Fibroblast of lung (primary cell): Measurements from ENCODE around the gene NEMP2. TPM values are rescaled to one million over a fixed set of nuclear protein-coding genes. Genes with fewer than 3 reads are reported as not detected.

Source experiments
- DNase-seq, 2 donors: peaks; one replicate each; pipeline versions ENCODE4 v3.0.0 to v3.0.0-alpha.2; 2010; ENCODE audit warnings: low read depth in 2 of 2
- H2AFZ ChIP-seq: 2 replicates; pipeline ENCODE4 v1.5.1; 2012; ENCODE audit warnings: low read length, control low read depth, inconsistent platforms
- H3K27ac ChIP-seq: 2 replicates; pipeline ENCODE4 v1.5.1; 2011; ENCODE audit warnings: low read length, control low read depth; ENCODE audit not compliant: insufficient read depth
- H3K27me3 ChIP-seq: 2 replicates; pipeline ENCODE4 v1.5.1; 2011; ENCODE audit warnings: mild to moderate bottlenecking, low read length; ENCODE audit not compliant: control insufficient read depth, insufficient read depth
- H3K36me3 ChIP-seq: 2 replicates; pipeline ENCODE4 v1.5.1; 2011; ENCODE audit warnings: low read length; ENCODE audit not compliant: control insufficient read depth, insufficient read depth
- H3K4me1 ChIP-seq: 2 replicates; pipeline ENCODE4 v1.5.1; 2011; ENCODE audit warnings: low read length; ENCODE audit not compliant: control insufficient read depth, insufficient read depth; ENCODE audit errors: extremely low read depth
- H3K4me2 ChIP-seq: 2 replicates; pipeline ENCODE4 v1.5.1; 2011; ENCODE audit warnings: low read length, control low read depth; ENCODE audit not compliant: insufficient read depth; ENCODE audit errors: extremely low read depth
- H3K4me3 ChIP-seq, 4 experiments: fragments of 200-600 bp in 1 of 4; sonication (generic) in 1 of 4; replicated peaks in 1 of 4; 2 replicates each; pipeline ENCODE4 v1.5.1; 2011 to 2016; ENCODE audit warnings: low read length in 4 of 4, low read depth in 3 of 4, mild to moderate bottlenecking in 3 of 4, control low read depth in 2 of 4, inconsistent platforms in 1 of 4, mixed read lengths in 1 of 4; ENCODE audit not compliant: insufficient read depth in 1 of 4; ENCODE audit errors: control extremely low read depth in 1 of 4
- H3K79me2 ChIP-seq: 2 replicates; pipeline ENCODE4 v1.5.1; 2012; ENCODE audit warnings: mild to moderate bottlenecking, low read length, inconsistent platforms; ENCODE audit not compliant: control insufficient read depth, insufficient read depth
- H3K9ac ChIP-seq: 2 replicates; pipeline ENCODE4 v1.5.1; 2011; ENCODE audit warnings: mild to moderate bottlenecking, low read length, control low read depth; ENCODE audit not compliant: insufficient read depth
- H3K9me3 ChIP-seq: 2 replicates; pipeline ENCODE4 v1.5.1; 2012; ENCODE audit warnings: low read depth, low read length; ENCODE audit not compliant: control insufficient read depth, insufficient read depth
- H4K20me1 ChIP-seq: 2 replicates; pipeline ENCODE4 v1.5.1; 2011; ENCODE audit warnings: low read length; ENCODE audit not compliant: control insufficient read depth, insufficient read depth; ENCODE audit errors: extremely low read depth
- EZH2 ChIP-seq: IDR thresholded peaks from 2 replicates; pipeline ENCODE4 v1.5.1; 2012; ENCODE audit warnings: low read length, control low read depth, mild to moderate bottlenecking; ENCODE audit errors: missing control alignments
- polyA plus RNA-seq, 2 donors: library from polyadenylated mRNA; depleted of rRNA in 1 of 2; stranded (reverse) in 1 of 2; unstranded in 1 of 2; fragments of >200 nt; gene quantifications; 2 replicates each; pipeline ENCODE4 v1.2.1, GENCODE V29; 2011 to 2012; ENCODE audit warnings: missing spikeins in 1 of 2
- total RNA-seq: library from RNA; depleted of rRNA; stranded (reverse); fragments of >200 nt; gene quantifications from 2 replicates; pipeline ENCODE4 v1.2.1, GENCODE V29; 2014
- TF ChIP-seq, protein P1 (sequence below), 2 donors: IDR thresholded peaks in 1 of 2; conservative IDR thresholded peaks in 1 of 2; 1 replicate in 1 of 2; 2 replicates in 1 of 2; pipeline ENCODE4 v1.5.1; 2011 to 2012; ENCODE audit warnings: low read length in 2 of 2, control low read depth in 1 of 2, inconsistent platforms in 1 of 2, low read depth in 1 of 2, mild to moderate bottlenecking in 1 of 2

NEMP2 gene
- total and polyA plus RNA-seq, 2 donors (not counting 1 experiment from before 2014, with no cell fraction given), result 5.5 to 6.3 TPM

GRCh38 chr2:190517468-190517867 lies 17.1 kb downstream of the NEMP2 start:
- H3K27ac ChIP-seq, result no peak overlapping the region
- no peak for DNase-seq
- H3K4me3 ChIP-seq, result no peak overlapping the region
- no peaks in the 10 kb centered on the region for H3K36me3 ChIP-seq
- H2AFZ ChIP-seq, result no peak overlapping the region
- H4K20me1 ChIP-seq, result no peaks in the 10 kb centered on the region
- H3K79me2 ChIP-seq, result no peaks in the 10 kb centered on the region
- H3K4me1 ChIP-seq, result no peaks in the 10 kb centered on the region
- H3K9ac ChIP-seq, result no peak overlapping the region
- no peaks in the 10 kb centered on the region for H3K27me3 ChIP-seq
- TF ChIP-seq, protein P1, sequence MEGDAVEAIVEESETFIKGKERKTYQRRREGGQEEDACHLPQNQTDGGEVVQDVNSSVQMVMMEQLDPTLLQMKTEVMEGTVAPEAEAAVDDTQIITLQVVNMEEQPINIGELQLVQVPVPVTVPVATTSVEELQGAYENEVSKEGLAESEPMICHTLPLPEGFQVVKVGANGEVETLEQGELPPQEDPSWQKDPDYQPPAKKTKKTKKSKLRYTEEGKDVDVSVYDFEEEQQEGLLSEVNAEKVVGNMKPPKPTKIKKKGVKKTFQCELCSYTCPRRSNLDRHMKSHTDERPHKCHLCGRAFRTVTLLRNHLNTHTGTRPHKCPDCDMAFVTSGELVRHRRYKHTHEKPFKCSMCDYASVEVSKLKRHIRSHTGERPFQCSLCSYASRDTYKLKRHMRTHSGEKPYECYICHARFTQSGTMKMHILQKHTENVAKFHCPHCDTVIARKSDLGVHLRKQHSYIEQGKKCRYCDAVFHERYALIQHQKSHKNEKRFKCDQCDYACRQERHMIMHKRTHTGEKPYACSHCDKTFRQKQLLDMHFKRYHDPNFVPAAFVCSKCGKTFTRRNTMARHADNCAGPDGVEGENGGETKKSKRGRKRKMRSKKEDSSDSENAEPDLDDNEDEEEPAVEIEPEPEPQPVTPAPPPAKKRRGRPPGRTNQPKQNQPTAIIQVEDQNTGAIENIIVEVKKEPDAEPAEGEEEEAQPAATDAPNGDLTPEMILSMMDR (conservative IDR thresholded peaks at IDR 0.05 in 1 of 2, IDR thresholded peaks at IDR 0.05 in 1 of 2; ENCODE audit: low read depth in 1 of 2, low read length in 2 of 2), result no peak
- no peak for TF ChIP-seq EZH2
- no peak overlapping the region for H3K4me2 ChIP-seq
- no peaks in the 10 kb centered on the region for H3K9me3 ChIP-seq

- no peaks in the 10 kb centered on the region for H3K9me3 ChIP-seq
- H3K4me3 ChIP-seq, result no peak overlapping the region
- TF ChIP-seq EZH2, result no peak
- TF ChIP-seq, protein P1 (conservative IDR thresholded peaks at IDR 0.05 in 1 of 2, IDR thresholded peaks at IDR 0.05 in 1 of 2; ENCODE audit: low read depth in 1 of 2, low read length in 2 of 2), result no peak
- H3K4me2 ChIP-seq, result no peak overlapping the region
- H3K27ac ChIP-seq, result no peak overlapping the region
- H3K9ac ChIP-seq, result no peak overlapping the region
- no peak overlapping the region for H2AFZ ChIP-seq
- H3K4me1 ChIP-seq, result no peaks in the 10 kb centered on the region
- no peaks in the 10 kb centered on the region for H3K27me3 ChIP-seq
- no peaks in the 10 kb centered on the region for H4K20me1 ChIP-seq
- no peaks in the 10 kb centered on the region for H3K36me3 ChIP-seq
- H3K79me2 ChIP-seq, result no peaks in the 10 kb centered on the region
- peak in 1 of 2 donors; percentile 6 for DNase-seq
These were observed 18.8 kb downstream of the NEMP2 start for GRCh38 chr2:190515687-190516086.

DNA sequence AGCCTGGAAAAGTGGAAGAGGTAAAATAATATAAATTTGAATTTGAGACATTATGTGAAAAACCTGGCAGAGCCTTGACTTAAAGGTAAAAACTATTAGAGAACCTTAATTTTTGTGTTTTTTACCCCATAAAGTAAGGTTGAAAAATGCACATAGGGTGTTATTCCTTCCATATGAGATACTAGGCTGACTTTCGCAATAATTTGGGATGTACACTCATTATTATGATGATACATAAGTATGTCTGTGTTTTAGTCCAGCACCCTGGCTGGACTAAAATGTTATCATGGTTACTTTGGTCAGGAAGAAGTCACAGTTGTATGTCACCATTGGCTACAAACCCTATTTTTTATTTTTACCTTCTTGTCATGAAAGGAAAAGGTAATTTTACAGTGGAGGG lies 19.8 kb downstream of the NEMP2 start:
- H3K4me1 ChIP-seq, result no peaks in the 10 kb centered on the region

More for the DNA sequence above, 19.8 kb downstream of the NEMP2 start:
- Histone ChIP-seq H3K4me3 (no peak overlapping the region), H3K27ac (no peak overlapping the region), H4K20me1 (no peaks in the 10 kb centered on the region), H3K27me3 (no peaks in the 10 kb centered on the region), H2AFZ (no peak overlapping the region), H3K79me2 (no peaks in the 10 kb centered on the region), H3K4me2 (no peak overlapping the region), H3K9ac (no peak overlapping the region), H3K36me3 (no peaks in the 10 kb centered on the region), H3K9me3 (no peaks in the 10 kb centered on the region)
- no peak for DNase-seq
- TF ChIP-seq, protein P1 (conservative IDR thresholded peaks at IDR 0.05 in 1 of 2, IDR thresholded peaks at IDR 0.05 in 1 of 2; ENCODE audit: low read depth in 1 of 2, low read length in 2 of 2), result no peak
- TF ChIP-seq EZH2, result no peak
